ENCODE results near the gene OPRL1.

GRCh38 chr20:64053841-64054661, 25.8 kb upstream of the OPRL1 start:
- TF ChIP-seq, protein P1, sequence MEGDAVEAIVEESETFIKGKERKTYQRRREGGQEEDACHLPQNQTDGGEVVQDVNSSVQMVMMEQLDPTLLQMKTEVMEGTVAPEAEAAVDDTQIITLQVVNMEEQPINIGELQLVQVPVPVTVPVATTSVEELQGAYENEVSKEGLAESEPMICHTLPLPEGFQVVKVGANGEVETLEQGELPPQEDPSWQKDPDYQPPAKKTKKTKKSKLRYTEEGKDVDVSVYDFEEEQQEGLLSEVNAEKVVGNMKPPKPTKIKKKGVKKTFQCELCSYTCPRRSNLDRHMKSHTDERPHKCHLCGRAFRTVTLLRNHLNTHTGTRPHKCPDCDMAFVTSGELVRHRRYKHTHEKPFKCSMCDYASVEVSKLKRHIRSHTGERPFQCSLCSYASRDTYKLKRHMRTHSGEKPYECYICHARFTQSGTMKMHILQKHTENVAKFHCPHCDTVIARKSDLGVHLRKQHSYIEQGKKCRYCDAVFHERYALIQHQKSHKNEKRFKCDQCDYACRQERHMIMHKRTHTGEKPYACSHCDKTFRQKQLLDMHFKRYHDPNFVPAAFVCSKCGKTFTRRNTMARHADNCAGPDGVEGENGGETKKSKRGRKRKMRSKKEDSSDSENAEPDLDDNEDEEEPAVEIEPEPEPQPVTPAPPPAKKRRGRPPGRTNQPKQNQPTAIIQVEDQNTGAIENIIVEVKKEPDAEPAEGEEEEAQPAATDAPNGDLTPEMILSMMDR (conservative IDR thresholded peaks at IDR 0.05 in 1 of 2, IDR thresholded peaks at IDR 0.05 in 1 of 2; ENCODE audit: low read depth in 1 of 2, low read length in 2 of 2): peak; percentile 12 to 26
- TF ChIP-seq EZH2 (IDR thresholded peaks at IDR 0.05; ENCODE audit: low read length, missing control alignments): peak; percentile 16
